NCI-H82 treated with DMSO at 0.1 percent for 48 hours (cell line): ENCODE measurements around the gene ELFN1.

Experiments used
- DNase-seq: peaks from one replicate; lab custom pipeline; 2025; ENCODE audit not compliant: unreplicated experiment; lab: John Stamatoyannopoulos, UW

ELFN1 gene

GRCh38 chr7:1642291-1642731 is 27.8 kb upstream of the ELFN1 start:
- no peak for DNase-seq

- no peak for DNase-seq
Observed at GRCh38 chr7:1643270-1644092, 26.6 kb upstream of the ELFN1 start.

- no peak for DNase-seq
Observed at GRCh38 chr7:1644341-1645070, 25.6 kb upstream of the ELFN1 start.

GRCh38 chr7:1645071-1645409 is 25.0 kb upstream of the ELFN1 start:
- no peak for DNase-seq

- no peak for DNase-seq
Observed at GRCh38 chr7:1645476-1645875, 24.6 kb upstream of the ELFN1 start.

GRCh38 chr7:1646391-1646790 is 23.7 kb upstream of the ELFN1 start:
- DNase-seq, result no peak

- peak; percentile 64 for DNase-seq
Observed at GRCh38 chr7:1646957-1647891, 22.9 kb upstream of the ELFN1 start.

GRCh38 chr7:1647961-1648672 is 22.0 kb upstream of the ELFN1 start:
- DNase-seq, result no peak

GRCh38 chr7:1649751-1650326 is 20.2 kb upstream of the ELFN1 start:
- no peak for DNase-seq

GRCh38 chr7:1650363-1651030 is 19.6 kb upstream of the ELFN1 start:
- DNase-seq, result no peak

- DNase-seq, result no peak
Observed at GRCh38 chr7:1651031-1651446, 19.0 kb upstream of the ELFN1 start.

- no peak for DNase-seq
Observed at GRCh38 chr7:1651891-1652290, 18.2 kb upstream of the ELFN1 start.

GRCh38 chr7:1653500-1653899 is 16.6 kb upstream of the ELFN1 start:
- DNase-seq, result no peak

- DNase-seq, result no peak
Observed at GRCh38 chr7:1654111-1654510, 16.0 kb upstream of the ELFN1 start.

- no peak for DNase-seq
Observed at GRCh38 chr7:1654738-1655475, 15.2 kb upstream of the ELFN1 start.

- DNase-seq, result no peak
Observed at GRCh38 chr7:1659696-1660095, 10.4 kb upstream of the ELFN1 start.

- no peak for DNase-seq
Observed at GRCh38 chr7:1661461-1661860, 8.6 kb upstream of the ELFN1 start.

- no peak for DNase-seq
Observed at GRCh38 chr7:1662101-1662500, 8.0 kb upstream of the ELFN1 start.

GRCh38 chr7:1662767-1663166 is 7.3 kb upstream of the ELFN1 start:
- no peak for DNase-seq
